ENCODE data around the gene SPECC1. TPM values are rescaled to one million over a fixed set of nuclear protein-coding genes. Genes with fewer than 3 reads are reported as not detected.
A peak's percentile ranks its signal among the peaks of the same experiment; 100 is the strongest.
"Not testable (repeated sequence)": the region's sequence is repeated elsewhere in the genome, so short reads cannot be mapped to it uniquely, and the experiment has no call there.

Gene SPECC1, protein sequence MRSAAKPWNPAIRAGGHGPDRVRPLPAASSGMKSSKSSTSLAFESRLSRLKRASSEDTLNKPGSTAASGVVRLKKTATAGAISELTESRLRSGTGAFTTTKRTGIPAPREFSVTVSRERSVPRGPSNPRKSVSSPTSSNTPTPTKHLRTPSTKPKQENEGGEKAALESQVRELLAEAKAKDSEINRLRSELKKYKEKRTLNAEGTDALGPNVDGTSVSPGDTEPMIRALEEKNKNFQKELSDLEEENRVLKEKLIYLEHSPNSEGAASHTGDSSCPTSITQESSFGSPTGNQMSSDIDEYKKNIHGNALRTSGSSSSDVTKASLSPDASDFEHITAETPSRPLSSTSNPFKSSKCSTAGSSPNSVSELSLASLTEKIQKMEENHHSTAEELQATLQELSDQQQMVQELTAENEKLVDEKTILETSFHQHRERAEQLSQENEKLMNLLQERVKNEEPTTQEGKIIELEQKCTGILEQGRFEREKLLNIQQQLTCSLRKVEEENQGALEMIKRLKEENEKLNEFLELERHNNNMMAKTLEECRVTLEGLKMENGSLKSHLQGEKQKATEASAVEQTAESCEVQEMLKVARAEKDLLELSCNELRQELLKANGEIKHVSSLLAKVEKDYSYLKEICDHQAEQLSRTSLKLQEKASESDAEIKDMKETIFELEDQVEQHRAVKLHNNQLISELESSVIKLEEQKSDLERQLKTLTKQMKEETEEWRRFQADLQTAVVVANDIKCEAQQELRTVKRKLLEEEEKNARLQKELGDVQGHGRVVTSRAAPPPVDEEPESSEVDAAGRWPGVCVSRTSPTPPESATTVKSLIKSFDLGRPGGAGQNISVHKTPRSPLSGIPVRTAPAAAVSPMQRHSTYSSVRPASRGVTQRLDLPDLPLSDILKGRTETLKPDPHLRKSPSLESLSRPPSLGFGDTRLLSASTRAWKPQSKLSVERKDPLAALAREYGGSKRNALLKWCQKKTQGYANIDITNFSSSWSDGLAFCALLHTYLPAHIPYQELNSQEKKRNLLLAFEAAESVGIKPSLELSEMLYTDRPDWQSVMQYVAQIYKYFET
- 62.0 and 71.7 TPM in 2 replicates for total RNA-seq (2014; rRNA removed; shearing (Covaris generic))

DNA sequence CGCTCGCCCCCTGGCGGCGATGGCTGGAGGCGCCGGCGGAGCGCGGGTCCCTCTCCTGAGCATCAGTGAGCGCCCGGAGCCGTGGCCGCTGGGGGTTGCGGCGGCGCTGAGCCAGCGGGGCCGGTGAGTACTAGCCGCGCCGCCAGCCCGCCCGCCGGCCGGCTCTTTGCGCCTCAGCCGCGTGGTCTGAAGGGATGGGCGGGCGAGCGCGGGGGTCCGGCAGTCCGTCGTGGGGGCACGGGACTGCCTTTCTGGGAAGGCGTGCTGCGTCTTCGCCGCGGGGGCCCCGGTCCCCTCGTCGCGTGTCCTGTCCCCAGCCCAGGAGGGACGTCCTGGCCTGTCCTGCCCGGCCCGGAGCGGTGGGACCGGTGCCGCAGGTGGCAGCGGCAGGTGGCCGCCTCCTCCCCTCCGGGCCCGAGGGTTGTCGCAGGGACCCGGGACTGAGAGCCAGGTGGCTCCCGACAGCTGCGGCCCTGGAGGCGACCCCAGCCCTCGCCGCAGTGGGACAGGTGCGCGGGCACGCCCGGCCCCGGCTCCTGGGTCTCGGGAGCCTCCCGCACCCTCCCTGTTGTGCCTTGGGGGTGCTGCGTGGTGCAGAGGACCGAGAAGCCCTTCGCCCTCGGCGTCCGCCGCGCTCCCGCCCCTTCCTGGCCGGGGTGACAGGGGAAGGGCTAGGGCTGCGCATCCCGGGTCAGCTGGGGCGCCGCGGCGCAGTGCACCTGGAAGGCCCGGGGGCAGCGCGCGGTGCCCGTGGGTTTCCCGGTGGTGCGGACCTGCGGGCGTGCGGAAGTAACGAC lies at the start of gene SPECC1:
TSS of gene SPECC1 (plus strand) at position 58 of the 797 bp plus-strand sequence. CDS start 87,293 bp downstream, outside the sequence.
- DNase-seq (ENCODE audit: low read depth), result peak; percentile 69

DNA sequence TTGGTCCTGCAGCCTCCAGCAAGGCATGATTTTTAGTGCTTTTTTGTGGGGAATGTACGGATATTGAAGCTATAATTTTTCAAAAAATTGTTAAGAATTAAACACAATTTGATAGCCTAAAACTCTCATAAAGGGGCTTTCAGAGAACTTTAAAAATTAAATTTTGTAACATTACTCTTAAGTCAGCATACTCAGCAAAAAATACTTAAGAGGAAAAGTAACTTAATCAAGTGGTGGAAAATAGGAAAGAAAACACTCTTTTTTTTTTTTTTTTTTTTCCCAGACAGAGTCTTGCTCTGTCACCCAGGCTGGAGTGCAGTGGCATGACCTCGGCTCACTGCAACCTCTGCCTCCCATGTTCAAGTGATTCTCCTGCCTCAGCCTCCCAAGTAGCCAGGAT lies 46.2 kb upstream of the SPECC1 start:
- not testable (repeated sequence) for DNase-seq (ENCODE audit: low read depth)

DNA sequence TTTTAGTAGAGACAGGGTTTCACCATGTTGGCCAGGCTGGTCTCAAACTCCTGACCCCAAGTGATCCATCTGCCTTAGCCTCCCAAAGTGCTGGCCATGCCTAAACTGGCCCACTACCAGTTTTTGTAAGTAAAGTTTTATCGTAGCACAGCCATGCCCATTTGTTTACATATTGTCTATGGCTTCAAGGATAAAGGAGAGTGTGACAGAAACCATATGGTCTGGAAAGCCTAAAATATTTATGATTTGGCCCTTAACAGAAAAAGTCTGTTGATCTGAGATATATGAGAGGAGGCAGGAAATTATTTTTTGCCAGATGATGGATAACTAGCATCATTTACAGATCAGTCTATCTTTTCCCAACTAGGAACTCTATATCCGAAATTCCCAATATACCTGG lies 36.0 kb upstream of the SPECC1 start:
- DNase-seq (ENCODE audit: low read depth), result no peak

DNA sequence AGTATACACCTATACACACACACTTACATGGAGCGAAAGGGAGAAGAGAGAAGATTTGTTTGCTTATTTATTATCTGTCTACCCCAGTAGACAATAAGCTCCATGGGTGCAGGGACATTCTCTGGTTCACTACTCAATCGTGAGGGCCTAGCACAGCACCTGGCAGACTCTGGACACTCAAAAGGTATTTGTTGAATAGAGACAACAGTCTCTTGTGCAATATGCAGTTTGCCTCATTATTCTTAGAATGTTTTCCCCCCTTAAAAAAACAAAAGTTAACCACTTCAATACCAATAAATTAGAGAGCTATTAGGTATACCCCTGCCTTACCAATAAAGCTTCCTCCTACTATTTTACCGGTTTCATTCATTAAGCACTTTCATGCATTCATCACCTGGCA lies 33.6 kb upstream of the SPECC1 start:
- DNase-seq (ENCODE audit: low read depth), result no peak

DNA sequence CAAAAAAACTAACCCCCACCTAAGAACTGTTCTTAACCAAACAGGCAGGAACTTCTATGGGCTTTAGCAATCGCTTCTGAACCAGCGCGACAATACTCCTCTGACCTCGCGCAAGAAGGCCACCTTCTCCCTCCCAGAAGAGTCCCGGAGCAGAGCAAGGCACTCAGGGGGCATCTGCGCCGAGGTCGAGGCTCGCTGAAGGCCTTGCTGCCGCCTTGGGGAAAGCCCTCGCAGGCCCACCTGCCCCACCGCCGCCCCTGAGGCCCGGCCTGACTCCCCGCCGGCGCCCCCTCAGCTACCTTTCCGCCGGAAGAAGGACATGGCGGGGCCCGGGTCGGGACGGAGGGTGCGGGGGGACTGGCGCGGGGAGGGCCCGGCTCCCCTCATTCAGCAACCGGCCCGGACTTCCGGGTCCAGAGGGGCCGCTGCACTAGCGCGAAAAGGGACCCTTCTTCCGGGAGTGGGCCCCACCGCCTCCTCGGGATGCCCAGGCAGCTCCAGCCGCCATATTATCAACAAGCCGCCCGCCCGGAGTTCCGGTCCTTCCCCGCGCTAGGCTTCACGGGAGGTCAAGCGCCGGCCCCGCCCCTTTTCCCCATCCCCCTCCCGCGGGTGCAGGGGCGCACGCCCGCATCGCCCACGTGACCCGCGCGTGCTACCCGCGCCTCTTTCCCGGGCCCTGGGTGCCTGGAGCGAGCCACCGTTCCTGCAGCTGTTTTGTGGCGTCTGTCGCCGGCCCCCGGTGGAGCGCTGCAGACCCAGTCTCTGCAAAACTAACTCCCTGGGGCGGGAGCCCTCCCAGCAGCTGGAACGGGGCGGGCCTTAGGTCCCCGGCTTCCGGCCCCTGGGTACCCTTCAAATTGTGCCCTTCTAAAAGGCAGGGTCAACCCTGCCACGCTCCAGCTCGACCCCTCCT lies 31.6 kb upstream of the SPECC1 start, which contains the start of gene AKAP10:
TSS of gene AKAP10 (minus strand) at position 536 of the 916 bp plus-strand sequence. CDS start at position 387, 149 bp downstream.
- peak; percentile 81 for DNase-seq (ENCODE audit: low read depth)

DNA sequence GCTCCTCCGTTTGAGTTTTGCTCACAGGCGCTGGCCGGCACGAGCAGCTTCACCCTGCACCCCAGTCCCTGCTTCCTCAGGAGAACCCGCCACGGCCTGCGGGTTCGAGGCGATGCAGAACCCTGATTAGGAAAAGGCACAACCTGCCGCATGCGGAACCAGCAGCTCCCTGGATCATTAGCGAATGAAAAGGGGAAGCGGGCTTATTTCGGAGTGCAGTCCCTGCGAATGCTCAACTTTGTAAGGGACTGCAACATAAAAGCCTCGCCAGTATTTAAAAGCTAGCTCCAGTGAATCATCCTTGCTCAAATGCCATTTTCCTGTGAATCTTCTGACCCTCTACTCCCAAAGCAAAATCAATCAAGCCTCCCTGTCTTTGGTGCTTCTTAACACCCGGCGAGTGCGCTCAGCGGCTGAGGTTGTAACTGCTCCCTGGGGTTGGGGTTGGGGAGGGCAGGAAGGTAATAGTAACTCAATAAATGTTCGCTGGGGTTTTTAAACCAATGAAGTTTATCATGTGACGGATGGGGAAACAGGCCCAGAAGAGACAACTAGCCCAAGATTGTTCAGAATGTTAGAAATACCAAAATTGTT lies 30.9 kb upstream of the SPECC1 start:
- DNase-seq (ENCODE audit: low read depth), result no peak

DNA sequence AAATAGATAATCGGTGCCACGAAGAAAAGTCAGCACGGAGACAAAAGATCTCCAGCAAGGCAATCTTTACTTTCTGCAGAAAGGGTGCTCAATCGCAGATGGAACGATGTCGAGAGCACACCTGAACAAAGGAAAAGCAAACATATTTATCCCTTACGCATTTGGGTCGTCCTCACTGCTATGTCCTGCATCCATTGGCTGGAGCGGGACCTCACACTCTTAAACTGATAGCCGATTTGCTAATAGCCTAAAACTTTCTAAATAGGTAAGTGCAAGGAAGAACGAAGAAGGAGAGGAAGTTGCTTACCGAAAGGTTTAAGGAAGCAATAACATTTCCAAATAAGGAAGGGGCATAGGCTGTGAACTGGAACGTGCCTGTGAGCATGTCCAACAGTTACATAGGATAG lies 30.4 kb upstream of the SPECC1 start:
- no peak for DNase-seq (ENCODE audit: low read depth)

DNA sequence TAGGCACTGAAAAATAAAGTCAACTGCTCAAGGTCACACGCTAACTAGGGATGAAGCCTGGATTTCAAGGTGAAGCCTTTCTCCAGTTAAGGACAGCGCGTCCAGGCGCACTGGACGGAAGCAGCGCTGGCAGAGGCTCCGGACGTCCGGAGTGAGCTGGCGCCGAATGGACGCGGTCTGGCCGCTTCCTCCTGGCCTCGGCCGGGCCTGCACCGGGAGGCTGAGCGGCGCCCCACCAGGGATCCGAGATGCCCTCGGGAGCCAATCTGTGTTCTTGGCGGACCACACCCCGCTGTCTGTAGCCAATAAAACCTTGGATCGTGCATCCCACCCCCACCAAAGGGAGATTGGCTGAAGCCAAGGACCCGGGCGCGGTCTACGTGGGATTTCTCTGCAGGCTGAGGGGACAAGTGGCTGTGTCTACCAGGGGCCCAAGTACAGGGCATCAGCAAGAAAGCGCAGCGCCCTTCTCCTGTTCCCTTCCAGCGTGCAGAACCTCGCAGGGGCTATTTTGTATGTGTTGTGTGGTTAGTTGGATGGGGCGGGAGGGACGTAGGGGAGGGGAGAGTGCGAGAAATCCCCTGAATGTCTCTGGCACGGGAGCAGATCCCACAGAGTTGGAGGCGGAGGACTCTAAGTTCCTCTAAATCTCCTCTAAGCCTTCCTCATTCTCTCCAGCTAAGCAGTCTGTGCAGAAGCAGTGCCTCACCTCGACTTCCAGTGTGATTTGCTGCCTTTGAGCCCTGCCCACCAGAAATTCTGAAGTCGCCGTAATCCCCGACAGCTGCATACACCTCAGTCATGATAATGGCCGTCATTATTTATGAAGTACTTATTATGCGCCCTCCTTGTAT lies 29.0 kb upstream of the SPECC1 start:
- no peak for DNase-seq (ENCODE audit: low read depth)

DNA sequence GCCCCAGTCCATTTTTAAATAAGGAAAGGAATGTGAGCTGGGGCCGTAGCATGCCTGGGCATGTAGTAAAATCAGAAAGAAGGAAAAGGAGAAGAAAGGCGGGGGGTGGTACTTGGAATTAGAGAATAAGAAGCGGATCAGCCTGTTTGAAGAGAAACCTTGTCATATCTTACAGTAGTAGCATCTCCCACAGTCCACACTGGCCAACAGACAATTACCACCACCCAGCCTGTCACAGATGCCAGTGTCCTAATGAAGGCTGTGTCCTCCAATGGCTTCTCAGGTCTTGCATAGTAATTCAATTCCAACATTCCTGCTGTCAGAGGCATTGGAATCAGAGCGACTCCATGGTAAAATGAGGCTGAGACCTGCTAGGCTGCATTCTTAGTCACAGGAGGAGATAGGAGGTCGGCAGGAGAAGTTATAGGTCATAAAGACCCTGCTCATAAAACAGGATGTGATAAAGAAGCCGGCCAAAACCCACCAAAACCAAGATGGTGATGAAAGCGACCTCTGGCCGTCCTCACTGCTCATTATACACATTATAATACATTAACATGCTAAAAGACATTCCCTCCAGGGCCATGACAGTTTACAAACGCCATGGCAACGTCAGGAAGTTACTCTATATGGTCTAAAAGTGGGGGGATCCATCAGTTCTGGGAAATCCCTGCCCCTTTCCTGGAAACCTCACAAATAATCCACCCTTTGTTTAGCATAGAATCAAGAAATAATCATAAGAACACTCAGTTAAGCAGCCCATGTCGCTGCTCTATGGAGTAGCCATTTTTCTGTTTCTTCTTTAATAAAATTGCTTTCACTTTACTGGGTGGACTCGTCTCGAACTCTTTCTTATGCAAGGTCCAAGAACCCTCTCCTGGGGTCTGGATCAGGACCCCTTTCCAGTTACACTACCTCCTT lies 22.0 kb upstream of the SPECC1 start:
- no peak for DNase-seq (ENCODE audit: low read depth)

DNA sequence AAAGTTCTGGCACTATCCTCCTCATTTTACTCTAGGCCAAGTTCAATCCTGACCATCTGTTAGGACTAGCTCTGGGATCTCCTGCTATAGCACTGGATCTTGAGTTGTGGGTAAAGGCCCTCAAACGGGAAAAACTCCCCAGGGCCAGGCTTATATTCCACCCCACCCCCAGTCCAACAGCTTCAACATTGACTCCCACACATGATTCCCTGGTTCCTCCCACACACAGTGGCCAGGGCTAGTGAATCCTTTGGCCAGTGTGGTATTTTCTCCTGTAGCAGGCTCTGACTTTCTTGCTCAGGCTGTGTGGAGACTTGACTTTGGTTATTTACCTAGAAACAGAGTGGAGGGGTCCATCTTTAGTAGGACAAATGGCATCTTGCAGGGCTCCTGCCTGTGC lies 21.3 kb upstream of the SPECC1 start:
- DNase-seq (ENCODE audit: low read depth), result no peak

DNA sequence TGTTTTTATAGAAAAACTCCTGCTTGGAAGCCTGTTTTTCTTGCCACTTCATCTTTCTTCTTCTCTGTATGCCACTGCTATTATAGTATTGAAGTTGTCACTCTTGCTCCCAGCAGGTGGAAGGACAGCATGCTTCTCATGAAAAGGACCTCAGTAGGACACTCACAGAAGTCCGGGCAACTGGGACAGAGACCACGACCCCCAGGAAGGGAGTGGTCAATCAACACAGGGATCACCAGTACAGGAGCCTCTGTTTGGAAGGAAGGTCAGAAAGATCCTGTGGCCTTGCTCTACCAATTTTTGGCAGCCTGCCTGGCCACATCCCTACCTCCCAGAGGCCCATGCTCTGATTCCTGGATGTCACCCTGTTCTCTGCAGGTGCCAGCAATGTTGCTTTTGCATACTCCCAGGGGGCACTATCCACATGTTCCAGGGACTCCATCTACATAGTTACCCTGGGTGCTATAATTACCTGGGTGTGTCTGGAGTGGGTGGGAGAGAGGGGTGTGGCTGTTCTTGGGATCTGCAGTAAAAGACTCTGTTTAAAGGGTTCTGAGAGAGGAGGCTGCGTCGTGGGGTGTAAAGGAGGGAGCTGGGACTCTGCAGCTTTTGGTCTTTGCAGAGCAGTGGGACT lies 17.8 kb upstream of the SPECC1 start:
- DNase-seq (ENCODE audit: low read depth), result peak; percentile 10

DNA sequence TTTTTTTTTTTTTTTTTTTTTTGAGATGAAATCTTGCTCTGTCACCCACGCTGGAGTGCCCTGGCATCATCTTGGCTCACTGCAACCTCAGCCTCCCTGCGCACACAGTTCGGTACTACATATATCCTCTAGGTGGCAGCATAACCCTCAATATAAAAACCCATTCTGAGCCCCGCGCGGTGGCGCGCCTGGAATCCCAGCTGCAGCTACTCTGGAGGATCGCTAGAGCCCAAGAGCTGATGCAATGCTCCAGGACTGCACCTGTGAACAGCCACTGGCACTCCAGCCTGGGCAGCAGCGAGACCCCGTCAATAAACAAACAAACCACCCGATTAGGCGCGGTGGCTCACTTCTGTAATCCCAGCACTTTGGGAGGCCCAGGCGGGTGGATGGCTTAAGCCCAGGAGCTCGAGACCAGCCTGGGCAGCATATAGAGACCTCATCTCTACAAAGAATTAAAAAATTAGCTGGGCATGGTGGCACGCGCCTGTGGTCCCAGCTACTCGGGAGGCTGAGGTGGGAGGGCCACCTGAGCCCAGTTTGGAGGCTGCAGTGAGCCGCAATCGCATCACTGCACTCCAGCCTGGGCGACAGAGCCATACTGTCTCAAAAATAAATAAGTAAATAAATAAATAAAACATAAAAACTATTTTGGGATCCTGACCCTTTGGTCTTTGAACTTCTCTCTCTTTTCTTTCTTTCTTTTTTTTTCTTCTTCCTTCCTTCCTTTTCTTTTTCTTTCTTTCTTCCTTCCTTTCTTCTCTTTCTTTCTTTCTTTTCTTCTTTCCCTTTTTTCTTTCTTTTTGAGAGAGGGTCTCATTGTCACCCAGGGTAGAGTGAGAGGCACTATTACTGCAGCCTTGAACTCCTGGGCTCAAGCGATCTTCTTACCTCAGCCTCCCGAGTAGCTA lies 16.1 kb upstream of the SPECC1 start:
- peak; percentile 84 for DNase-seq (ENCODE audit: low read depth)

DNA sequence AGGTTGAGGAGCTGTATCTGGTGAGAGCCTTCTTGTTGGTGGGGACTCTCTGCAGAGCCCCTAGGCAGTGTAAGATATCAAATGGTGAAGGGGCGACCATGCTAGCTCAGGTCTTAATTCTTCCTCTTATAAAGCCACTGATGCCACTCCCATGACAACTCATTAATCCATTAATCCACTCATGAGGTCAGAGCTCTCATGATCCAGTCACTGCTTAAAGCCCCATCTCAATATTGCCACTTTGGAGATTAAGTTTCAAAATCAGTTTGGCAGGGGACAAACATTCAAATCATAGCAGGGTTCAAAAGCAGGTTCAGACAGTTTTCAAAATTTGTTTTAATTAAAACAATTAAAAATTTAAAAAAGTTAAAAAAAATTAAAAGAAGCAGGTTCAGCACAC lies 13.1 kb upstream of the SPECC1 start:
- no peak for DNase-seq (ENCODE audit: low read depth)

DNA sequence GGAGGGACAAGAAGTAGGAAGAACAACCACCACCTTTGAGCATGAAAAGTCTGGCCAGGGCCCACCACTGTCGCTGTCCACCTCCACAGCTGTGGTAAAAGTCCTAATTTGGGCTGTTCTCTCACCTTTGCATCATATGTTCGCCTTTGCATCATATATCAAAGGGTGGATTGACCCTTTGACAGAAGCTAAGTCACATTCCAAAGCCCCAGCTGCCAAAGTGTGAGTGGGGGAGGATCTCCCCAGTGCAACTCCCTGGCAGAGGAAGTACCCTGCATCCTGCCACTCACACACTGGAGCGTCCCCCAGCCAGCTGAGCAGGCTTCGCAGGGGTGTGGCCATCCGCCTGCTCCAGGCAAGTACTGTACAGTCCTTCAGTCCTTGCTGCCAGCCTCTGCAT lies 12.7 kb upstream of the SPECC1 start:
- no peak for DNase-seq (ENCODE audit: low read depth)

DNA sequence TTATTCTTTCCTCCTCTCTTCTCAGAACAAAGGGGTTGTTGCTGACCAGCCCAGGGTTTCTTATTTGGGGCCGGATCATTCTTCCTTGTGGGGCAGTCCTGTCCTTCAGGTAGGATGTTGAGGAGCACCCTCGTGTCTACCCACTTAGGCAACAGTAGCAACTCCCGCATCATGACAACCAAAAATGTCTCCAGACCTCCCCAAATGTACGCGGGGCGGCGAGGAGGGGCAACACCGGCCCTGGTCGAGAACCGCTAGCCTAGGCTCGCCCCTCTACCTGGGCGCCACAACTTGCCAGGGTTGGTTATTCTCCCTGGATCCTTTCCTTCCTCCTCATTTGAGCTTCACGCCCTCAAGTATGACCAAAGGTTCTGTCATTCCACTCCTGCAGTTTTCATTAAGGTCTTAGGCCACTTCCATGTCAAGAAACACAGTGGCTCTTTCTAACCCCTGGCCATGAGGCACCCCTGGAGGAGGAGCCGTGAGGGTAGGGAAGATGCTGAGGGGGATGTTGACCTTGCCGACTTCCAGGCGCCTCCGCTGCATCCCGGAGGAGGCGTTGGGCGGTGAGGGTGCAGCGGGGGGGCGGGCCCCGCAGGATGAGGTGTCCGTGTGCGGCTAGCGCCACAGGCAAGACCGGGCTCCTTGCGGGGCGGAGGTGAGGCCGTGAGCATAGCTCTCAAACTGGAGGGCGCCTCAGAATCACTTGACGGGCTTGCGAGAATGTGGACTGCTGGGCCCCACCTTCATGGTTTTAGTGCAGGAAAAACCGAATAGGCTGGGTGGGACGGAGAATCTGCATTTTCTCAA lies 712 bp upstream of the SPECC1 start:
- peak; percentile 9 for DNase-seq (ENCODE audit: low read depth)

DNA sequence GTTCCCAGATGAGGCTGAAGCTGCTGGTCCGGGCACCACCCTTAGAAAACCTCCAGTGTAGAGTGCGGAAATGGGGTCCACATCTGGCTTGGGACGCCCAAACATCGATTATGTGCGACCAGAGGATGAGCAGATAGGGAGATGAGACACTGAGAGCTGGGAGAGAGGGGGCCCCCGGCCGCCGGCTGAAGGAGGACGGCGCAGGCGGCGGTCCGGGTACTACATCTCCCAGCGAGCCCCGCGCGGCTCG lies 182 bp upstream of the SPECC1 start:
- DNase-seq (ENCODE audit: low read depth), result no peak

All from M059J (cell line).